ENCODE results near the gene TCF7L1. TPM values are rescaled to one million over a fixed set of nuclear protein-coding genes. Genes with fewer than 3 reads are reported as not detected.

Gene TCF7L1
- total and polyA plus RNA-seq, 9 of the 15 experiments (the other 6 are each of a cell fraction or from before 2014, with no cell fraction given) = 0.03 to 0.11 (median 0.07) TPM; not detected in 5

DNA sequence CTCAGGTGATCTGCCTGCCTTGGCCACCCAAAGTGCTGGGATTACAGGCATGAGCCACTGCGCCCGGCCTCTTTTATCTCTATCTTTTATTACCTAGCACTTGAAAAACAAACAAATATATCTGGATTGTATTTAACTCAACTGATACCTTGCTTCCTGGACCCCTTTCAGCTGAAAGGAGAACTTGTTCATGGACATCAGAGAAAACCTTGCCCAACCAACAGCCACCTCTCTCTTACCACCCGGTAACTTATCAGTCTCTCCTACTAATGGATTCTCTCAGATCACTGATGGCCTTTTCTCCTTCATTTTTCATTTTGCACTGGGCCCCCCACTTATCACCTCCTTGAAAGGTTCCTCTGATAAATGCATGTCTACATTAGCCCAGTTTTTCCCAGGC, 214.4 kb downstream of the TCF7L1 start:
- H3K27me3 ChIP-seq (ENCODE audit: control insufficient read depth in 2 of 2, insufficient read depth in 2 of 2, low read length in 2 of 2) = no peaks in the 10 kb centered on the region
- no peaks in the 10 kb centered on the region for H4K20me1 ChIP-seq (replicated peaks; ENCODE audit: control insufficient read depth, insufficient read depth, low read length)
- in situ Hi-C loops (cut with MboI) (no loop called here), intact Hi-C loops (cut with micrococcal nuclease) (no loop called here)
- H3K79me2 ChIP-seq (ENCODE audit: control insufficient read depth, insufficient read depth, low read length) = peaks cover 2% of the 10 kb centered on the region
- no peaks in the 10 kb centered on the region for H3K9me3 ChIP-seq (replicated peaks; ENCODE audit: control insufficient read depth, insufficient read depth, low read depth, low read length)
- CTCF ChIA-PET (ENCODE audit: low intra/inter-chr PET ratio) = no interaction called here
- no peak for ATAC-seq
- no peak overlapping the region for H2AFZ ChIP-seq (ENCODE audit: low read depth, low read length)
- peaks cover 54% of the 10 kb centered on the region; the same call in 2 of the 3 replicates for H3K36me3 ChIP-seq (ENCODE audit: control insufficient read depth, insufficient read depth, low read length)
- POLR2A ChIA-PET = interaction anchor here (1.0 kb wide), 1 partner anchor 9 kb away, joined by 3 read pairs; no protein-coding TSS in a partner anchor
- no peak overlapping the region for H3K27ac ChIP-seq (ENCODE audit: extremely low read depth, low read depth, low read length)
- no peaks in the 10 kb centered on the region for H3K9me1 ChIP-seq (ENCODE audit: control insufficient read depth, insufficient read depth, low read length)
- WGBS (ENCODE audit: insufficient coverage, low coverage, missing lambda C conversion rate) = 72% methylated on average over 3 of the region's 3 CpGs
- H3K9ac ChIP-seq (ENCODE audit: insufficient read depth in 1 of 2, low read depth in 2 of 2, low read length in 2 of 2) = no peak overlapping the region
- H3K4me1 ChIP-seq (replicated peaks in 1 of 2; ENCODE audit: control insufficient read depth in 2 of 2, insufficient read depth in 2 of 2, low read length in 2 of 2) = peaks cover 0 to under 1% of the 10 kb centered on the region in 2 experiments; a peak in 2 of 5 replicates
- H3K4me2 ChIP-seq (ENCODE audit: insufficient read depth, low read length) = no peak overlapping the region
- no peak for DNase-seq (ENCODE audit: extremely low read depth in 1 of 4, low spot score in 3 of 4)
- FAIRE-seq = no peak
- no peak overlapping the region for H3K4me3 ChIP-seq
- BruUV-seq (replicated peaks) = no TSS peak
- TF ChIP-seq NFE2L1 (tag; IDR thresholded peaks at IDR 0.05; ENCODE audit: borderline replicate concordance, low read depth) (no peak), NR1H2 (CRISPR knock-in tag; IDR thresholded peaks at IDR 0.05) (no peak)
- TF ChIP-seq, protein P1, sequence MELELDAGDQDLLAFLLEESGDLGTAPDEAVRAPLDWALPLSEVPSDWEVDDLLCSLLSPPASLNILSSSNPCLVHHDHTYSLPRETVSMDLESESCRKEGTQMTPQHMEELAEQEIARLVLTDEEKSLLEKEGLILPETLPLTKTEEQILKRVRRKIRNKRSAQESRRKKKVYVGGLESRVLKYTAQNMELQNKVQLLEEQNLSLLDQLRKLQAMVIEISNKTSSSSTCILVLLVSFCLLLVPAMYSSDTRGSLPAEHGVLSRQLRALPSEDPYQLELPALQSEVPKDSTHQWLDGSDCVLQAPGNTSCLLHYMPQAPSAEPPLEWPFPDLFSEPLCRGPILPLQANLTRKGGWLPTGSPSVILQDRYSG (tag; conservative IDR thresholded peaks at IDR 0.05; ENCODE audit: low read depth) = no peak

DNA sequence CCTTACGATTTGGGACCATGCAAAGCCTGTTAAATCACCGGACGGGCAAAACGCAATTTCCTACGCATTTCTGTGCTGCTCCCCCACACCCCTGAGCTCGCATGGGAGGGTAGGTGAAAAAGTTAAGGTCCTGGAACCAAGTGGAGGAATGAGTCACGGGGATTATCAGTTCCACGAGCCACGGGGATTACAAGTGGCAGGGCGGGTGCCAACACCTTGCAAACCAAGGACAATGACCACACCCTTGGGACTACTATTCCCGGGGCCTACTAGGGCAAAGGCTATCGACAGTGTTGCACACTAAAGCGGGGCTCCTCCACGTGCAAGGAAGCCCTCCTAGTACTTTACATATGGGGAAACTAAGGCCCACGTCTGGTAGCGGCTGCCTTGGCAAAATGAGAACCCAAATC, 220.7 kb downstream of the TCF7L1 start:
- FAIRE-seq (no peak), DNase-seq (ENCODE audit: extremely low read depth in 1 of 4, low spot score in 3 of 4) (peak; percentile 48 to 67 (median 58)), ATAC-seq (peak; percentile 47)
- BruUV-seq (replicated peaks) = TSS peak; percentile 77
- WGBS (ENCODE audit: insufficient coverage, low coverage, missing lambda C conversion rate) = 2% methylated on average over 16 of the region's 16 CpGs
- Histone ChIP-seq H3K9me1 (ENCODE audit: control insufficient read depth, insufficient read depth, low read length) (no peaks in the 10 kb centered on the region), H3K4me1 (replicated peaks in 1 of 2; ENCODE audit: control insufficient read depth in 2 of 2, insufficient read depth in 2 of 2, low read length in 2 of 2) (peaks cover 9 to 15% of the 10 kb centered on the region in 2 experiments), H2AFZ (ENCODE audit: low read depth, low read length) (peak overlapping the region; percentile 90), H3K79me2 (ENCODE audit: control insufficient read depth, insufficient read depth, low read length) (peaks cover 32% of the 10 kb centered on the region), H3K9ac (ENCODE audit: insufficient read depth in 1 of 2, low read depth in 2 of 2, low read length in 2 of 2) (peak overlapping the region; percentile 91 to 94), H3K27ac (ENCODE audit: extremely low read depth, low read depth, low read length) (peak overlapping the region; percentile 75), H3K9me3 (replicated peaks; ENCODE audit: control insufficient read depth, insufficient read depth, low read depth, low read length) (no peaks in the 10 kb centered on the region), H4K20me1 (replicated peaks; ENCODE audit: control insufficient read depth, insufficient read depth, low read length) (no peaks in the 10 kb centered on the region), H3K4me2 (ENCODE audit: insufficient read depth, low read length) (peak overlapping the region; percentile 100), H3K36me3 (ENCODE audit: control insufficient read depth, insufficient read depth, low read length) (peaks cover 55% of the 10 kb centered on the region; the same call in 2 of the 3 replicates), H3K4me3 (peak overlapping the region; percentile 83), H3K27me3 (ENCODE audit: control insufficient read depth in 2 of 2, insufficient read depth in 2 of 2, low read length in 2 of 2) (no peaks in the 10 kb centered on the region)
- POLR2A ChIA-PET = interaction anchor here (0.6 to 2.5 kb wide), 15 partner anchors 9 to 370 kb away, joined by 3 to 15 read pairs (median 7); partner anchors contain the start of genes MAT2A, RNF181 and TGOLN2
- CTCF ChIA-PET (ENCODE audit: low intra/inter-chr PET ratio) = no interaction called here
- in situ Hi-C loops (cut with MboI) = no loop called here
- intact Hi-C loops (cut with micrococcal nuclease) = loop anchor here (1.0 kb wide), 1 partner anchor 25 kb away; no protein-coding TSS in a partner anchor
- TF ChIP-seq SOX6 (IDR thresholded peaks at IDR 0.05) = no peak
- no peak for TF ChIP-seq TCFL5 (CRISPR knock-in tag; conservative IDR thresholded peaks at IDR 0.05)
- no peak for TF ChIP-seq HDAC2 (IDR thresholded peaks at IDR 0.05)
- TF ChIP-seq PHB2 (IDR thresholded peaks at IDR 0.05; ENCODE audit: low read depth) = no peak
- TF ChIP-seq, protein P2, sequence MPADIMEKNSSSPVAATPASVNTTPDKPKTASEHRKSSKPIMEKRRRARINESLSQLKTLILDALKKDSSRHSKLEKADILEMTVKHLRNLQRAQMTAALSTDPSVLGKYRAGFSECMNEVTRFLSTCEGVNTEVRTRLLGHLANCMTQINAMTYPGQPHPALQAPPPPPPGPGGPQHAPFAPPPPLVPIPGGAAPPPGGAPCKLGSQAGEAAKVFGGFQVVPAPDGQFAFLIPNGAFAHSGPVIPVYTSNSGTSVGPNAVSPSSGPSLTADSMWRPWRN (IDR thresholded peaks at IDR 0.05; ENCODE audit: low read depth) = no peak
- no peak for TF ChIP-seq KLF10 (CRISPR knock-in tag; IDR thresholded peaks at IDR 0.05)
- no peak for TF ChIP-seq BCL6 (CRISPR knock-in tag; IDR thresholded peaks at IDR 0.05)
- no peak for TF ChIP-seq E2F8 (IDR thresholded peaks at IDR 0.05; ENCODE audit: low read depth, partially characterized antibody)
- TF ChIP-seq ZNF778 (CRISPR knock-in tag; IDR thresholded peaks at IDR 0.05) = no peak

Measured in K562 (cell line).